HPDE6-E6E7 (cell line): ENCODE data around the gene HIRA.
"Not testable (repeated sequence)": the region's sequence is repeated elsewhere in the genome, so short reads cannot be mapped to it uniquely, and the experiment has no call there.

Experiments
- DNase-seq: peaks from one replicate; pipeline ENCODE4 v3.0.0; 2011; ENCODE audit warnings: missing footprints; ENCODE audit errors: extremely low spot score

The HIRA gene

GRCh38 chr22:19443544-19444211 is 12.1 kb upstream of the HIRA start:
- DNase-seq, result no peak

GRCh38 chr22:19442166-19442565 is 10.6 kb upstream of the HIRA start:
- DNase-seq, result no peak

- no peak for DNase-seq
Observed at GRCh38 chr22:19440411-19441195, 9.1 kb upstream of the HIRA start.

GRCh38 chr22:19438298-19438697 is 6.8 kb upstream of the HIRA start:
- DNase-seq, result no peak

GRCh38 chr22:19436444-19437161 is 5.1 kb upstream of the HIRA start:
- DNase-seq, result not testable (repeated sequence)

- DNase-seq, result no peak
Observed at GRCh38 chr22:19434829-19435580, 3.5 kb upstream of the HIRA start.

GRCh38 chr22:19434401-19434800 is 2.9 kb upstream of the HIRA start:
- DNase-seq, result no peak

GRCh38 chr22:19432133-19432851 is 759 bp upstream of the HIRA start, which contains the start of gene MRPL40:
MRPL40 (plus strand) TSS chr22:19432545; CDS start chr22:19432555, 10 bp downstream.
- DNase-seq, result peak; percentile 87

- no peak for DNase-seq
Observed at GRCh38 chr22:19430890-19431541, 517 bp downstream of the HIRA start.

- peak; percentile 15 for DNase-seq
Observed at GRCh38 chr22:19429950-19430889, 1.3 kb downstream of the HIRA start.

- DNase-seq, result no peak
Observed at GRCh38 chr22:19424186-19424500, 7.4 kb downstream of the HIRA start.

- DNase-seq, result no peak
Observed at GRCh38 chr22:19422440-19423301, 8.9 kb downstream of the HIRA start.

GRCh38 chr22:19420321-19420720 is 11.2 kb downstream of the HIRA start:
- DNase-seq, result no peak

- DNase-seq, result no peak
Observed at GRCh38 chr22:19419464-19420178, 11.9 kb downstream of the HIRA start.

- DNase-seq, result no peak
Observed at GRCh38 chr22:19419086-19419463, 12.5 kb downstream of the HIRA start.

GRCh38 chr22:19412923-19413322 is 18.6 kb downstream of the HIRA start:
- no peak for DNase-seq

- no peak for DNase-seq
Observed at GRCh38 chr22:19412478-19412877, 19.1 kb downstream of the HIRA start.

- no peak for DNase-seq
Observed at GRCh38 chr22:19411690-19412045, 19.9 kb downstream of the HIRA start.
